GM12878 (cell line): ENCODE data around the gene BCAP31. TPM values are rescaled to one million over a fixed set of nuclear protein-coding genes. Genes with fewer than 3 reads are reported as not detected.

Source experiments
- ATAC-seq: fragments of 200-7000 bp; cut with Tn5 transposase; 3 replicates; pipeline ENCODE4 v1.9.1; 2020; ENCODE audit warnings: mild to moderate bottlenecking, moderate library complexity
- BruUV-seq: library from RNA; stranded (reverse); fragments of 400-500 nt; replicated peaks from 2 replicates; lab custom pipeline; 2021; lab: Mats Ljungman, UMichigan
- CTCF ChIA-PET: fragments of 300-600 bp; sonication (Branson Sonifier 250); formaldehyde crosslinking; extraction: SDS; loops from one replicate; lab custom pipeline; 2021; ENCODE audit warnings: inconsistent platforms; lab: Yijun Ruan, JAX
- POLR2A ChIA-PET: fragments of 350-600 bp; formaldehyde crosslinking; extraction: SDS; loops from one replicate; lab custom pipeline; 2021; ENCODE audit warnings: inconsistent platforms; lab: Charles Lee
- RAD21 ChIA-PET: fragments of 300-600 bp; sonication (Branson Sonifier 250); formaldehyde crosslinking; loops from one replicate; lab custom pipeline; 2023; ENCODE audit warnings: antibody characterized with exemption; ENCODE audit not compliant: unreplicated experiment; lab: Charles Lee
- SMC1A ChIA-PET: fragments of 300-600 bp; sonication (Branson Sonifier 250); formaldehyde crosslinking; loops from one replicate; lab custom pipeline; 2023; ENCODE audit not compliant: unreplicated experiment, uncharacterized antibody; lab: Charles Lee
- DNase-seq: peaks from one replicate; pipeline ENCODE4 v3.0.0-alpha.2; 2011; ENCODE audit warnings: low read depth, low spot score
- FAIRE-seq: peaks from 3 replicates; lab custom pipeline; 2011; peaks lifted over from hg19 to GRCh38; lab: Jason Lieb, UNC
- H2AFZ ChIP-seq: 2 replicates; pipeline ENCODE4 v1.6.0; 2011; ENCODE audit warnings: low read depth, low read length, control low read depth; ENCODE audit not compliant: control insufficient read depth
- H3K27ac ChIP-seq: 2 replicates; pipeline ENCODE4 v1.5.1; 2011; ENCODE audit warnings: control low read depth; ENCODE audit not compliant: control insufficient read depth, insufficient read depth
- H3K27me3 ChIP-seq, 2 experiments: replicated peaks in 1 of 2; 2 replicates each; pipeline versions ENCODE4 v1.6.0 to v1.6.1; 2011; ENCODE audit warnings: low read length in 1 of 2; ENCODE audit not compliant: control insufficient read depth in 2 of 2, insufficient read depth in 2 of 2
- H3K36me3 ChIP-seq, 2 experiments: 2 replicates each; pipeline ENCODE4 v1.5.1; 2011; ENCODE audit warnings: low read length in 1 of 2; ENCODE audit not compliant: control insufficient read depth in 2 of 2, insufficient read depth in 2 of 2
- H3K4me1 ChIP-seq: 2 replicates; pipeline ENCODE4 v1.6.1; 2011; ENCODE audit warnings: mild to moderate bottlenecking, low read length, moderate library complexity, mixed read lengths; ENCODE audit not compliant: control insufficient read depth, insufficient read depth
- H3K4me2 ChIP-seq: 2 replicates; pipeline ENCODE4 v1.6.0; 2011; ENCODE audit warnings: control low read depth; ENCODE audit not compliant: control insufficient read depth, insufficient read depth
- H3K4me3 ChIP-seq: fragments of 200-600 bp; sonication (generic); 2 replicates; pipeline ENCODE4 v1.5.1; 2016
- H3K79me2 ChIP-seq: 2 replicates; pipeline ENCODE4 v1.6.0; 2011; ENCODE audit warnings: low read length; ENCODE audit not compliant: control insufficient read depth, insufficient read depth
- H3K9ac ChIP-seq: 2 replicates; pipeline ENCODE4 v1.8.0; 2011; ENCODE audit warnings: low read length, control low read depth, mixed read lengths; ENCODE audit not compliant: control insufficient read depth, insufficient read depth
- H3K9me3 ChIP-seq: replicated peaks from 3 replicates; pipeline ENCODE4 v1.5.1; 2011; ENCODE audit warnings: mild to moderate bottlenecking, low read length; ENCODE audit not compliant: control insufficient read depth, insufficient read depth
- H4K20me1 ChIP-seq: 2 replicates; pipeline ENCODE4 v1.6.0; 2011; ENCODE audit not compliant: control insufficient read depth, insufficient read depth
- EP300 ChIP-seq, 2 experiments: fragments of 150-350 bp in 1 of 2; IDR thresholded peaks; 2 replicates each; pipeline ENCODE4 v1.6.1; 2011 to 2012; ENCODE audit warnings: low read depth in 2 of 2, low read length in 2 of 2, borderline replicate concordance in 1 of 2, improper control_type of control experiment in 1 of 2, inconsistent platforms in 1 of 2; ENCODE audit not compliant: control insufficient read depth in 1 of 2
- KLF5 ChIP-seq: fragments of 450-650 bp; IDR thresholded peaks from 2 replicates; pipeline ENCODE4 v1.6.1; 2014; ENCODE audit warnings: mild to moderate bottlenecking; ENCODE audit not compliant: partially characterized antibody
- MEF2B ChIP-seq: fragments of 450-650 bp; IDR thresholded peaks from 2 replicates; pipeline ENCODE4 v1.6.1; 2018; ENCODE audit warnings: mild to moderate bottlenecking, moderate library complexity; ENCODE audit not compliant: partially characterized antibody, poor library complexity, severe bottlenecking
- NFYB ChIP-seq: IDR thresholded peaks from 2 replicates; pipeline ENCODE4 v1.6.1; 2011; ENCODE audit warnings: low read depth, mild to moderate bottlenecking, low read length, improper control_type of control experiment, moderate library complexity; ENCODE audit not compliant: insufficient read depth
- PBX3 ChIP-seq: IDR thresholded peaks from 2 replicates; pipeline ENCODE4 v1.6.1; 2011; ENCODE audit warnings: mild to moderate bottlenecking, low read depth, low read length, moderate library complexity; ENCODE audit not compliant: insufficient replicate concordance
- POLR2AphosphoS5 ChIP-seq: IDR thresholded peaks from 2 replicates; pipeline ENCODE4 v1.6.1; 2011; ENCODE audit warnings: mild to moderate bottlenecking, low read length, inconsistent platforms
- RAD51 ChIP-seq: fragments of 450-650 bp; IDR thresholded peaks from 2 replicates; pipeline ENCODE4 v1.6.1; 2016; ENCODE audit warnings: moderate library complexity, mild to moderate bottlenecking, inconsistent platforms
- RB1 ChIP-seq: fragments of 450-650 bp; formaldehyde crosslinking; IDR thresholded peaks from 2 replicates; pipeline ENCODE4 v1.6.1; 2017; ENCODE audit warnings: mild to moderate bottlenecking, borderline replicate concordance
- SIX5 ChIP-seq: IDR thresholded peaks from 2 replicates; pipeline ENCODE4 v1.6.1; 2011; ENCODE audit warnings: mild to moderate bottlenecking, low read depth, low read length, moderate library complexity; ENCODE audit not compliant: severe bottlenecking
- STAT3 ChIP-seq: IDR thresholded peaks from 2 replicates; pipeline ENCODE4 v1.6.1; 2011; ENCODE audit warnings: low read depth, low read length, improper control_type of control experiment
- ZBTB33 ChIP-seq: fragments of 450-650 bp; IDR thresholded peaks from 2 replicates; pipeline ENCODE4 v1.6.1; 2017; ENCODE audit warnings: mild to moderate bottlenecking
- ZNF622 ChIP-seq: fragments of 450-650 bp; IDR thresholded peaks from 2 replicates; pipeline ENCODE4 v1.6.1; 2017; ENCODE audit warnings: mild to moderate bottlenecking, inconsistent platforms
- WGBS: methylation state at CpG from one replicate; pipeline ENCODE4 v1.1.6; 2016; ENCODE audit warnings: low lambda C conversion rate; ENCODE audit not compliant: insufficient replicate concordance, insufficient coverage; ENCODE audit errors: missing lambda C conversion rate; 5-methylcytosine and 5-hydroxymethylcytosine counted together
- in situ Hi-C: fragments of 300-500 bp; cut with MboI; formaldehyde crosslinking; loops from 9 replicates; pipeline ENCODE4 v1.14.3; 2018; ENCODE audit warnings: mixed read lengths
- intact Hi-C: fragments of 100-400 bp; cut with micrococcal nuclease; formaldehyde crosslinking; loops from one replicate; pipeline ENCODE4 v1.14.2; 2022; ENCODE audit not compliant: unreplicated experiment
- polyA plus RNA-seq, 11 experiments: library from polyadenylated mRNA; depleted of rRNA in 4 of 11; unstranded in 6 of 11; stranded (reverse) in 5 of 11; fragments of >200 nt; fragmentation: Nextera tagmentation in 4 of 11; fragmentation: Illumina TruSeq in 1 of 11; extraction: Ambion mirVana in 4 of 11; extraction: Trizol in 1 of 11; gene quantifications; 1 replicate in 1 of 11; 2 replicates in 10 of 11; pipeline versions ENCODE4 v1.2.1 to v1.2.3, GENCODE V29; 2011 to 2016; ENCODE audit warnings: inconsistent platforms in 2 of 11, missing spikeins in 2 of 11, low read depth in 1 of 11
- total RNA-seq, 4 experiments: library from RNA; depleted of rRNA in 3 of 4; stranded (reverse); fragments of >200 nt in 3 of 4; fragmentation: Illumina TruSeq in 1 of 4; extraction: Trizol in 1 of 4; gene quantifications; 2 replicates each; pipeline versions ENCODE4 v1.2.1 to v1.2.3, GENCODE V29; 2013 to 2021

The BCAP31 gene
- total and polyA plus RNA-seq, 10 of the 15 experiments (the other 5 are each of a cell fraction or from before 2014, with no cell fraction given), result 63.1 to 246 (median 95.6) TPM

GRCh38 chrX:153738056-153738605 is 13.9 kb upstream of the BCAP31 start:
- POLR2A ChIA-PET, result no interaction called here

More at GRCh38 chrX:153738056-153738605, 13.9 kb upstream of the BCAP31 start:
- H3K9ac ChIP-seq, result no peak overlapping the region
- no peaks in the 10 kb centered on the region; the same call in 2 of the 3 replicates for H3K9me3 ChIP-seq
- intact Hi-C loops (no loop called here), in situ Hi-C loops (loop anchor here (10.0 kb wide), 2 partner anchors 47 to 63 kb away; partner anchors contain the start of genes PNCK and SRPK3)
- no peaks in the 10 kb centered on the region for H3K4me1 ChIP-seq
- WGBS, result 87% methylated on average over 26 of the region's 27 CpGs
- H3K36me3 ChIP-seq, result no peaks in the 10 kb centered on the region
- no peak overlapping the region for H3K27ac ChIP-seq
- H3K4me2 ChIP-seq, result no peak overlapping the region
- DNase-seq (no peak), ATAC-seq (no peak)
- no peaks in the 10 kb centered on the region for H4K20me1 ChIP-seq
- no peak overlapping the region for H2AFZ ChIP-seq
- H3K4me3 ChIP-seq, result no peak overlapping the region
- H3K79me2 ChIP-seq, result no peaks in the 10 kb centered on the region
- CTCF ChIA-PET, result no interaction called here
- SMC1A ChIA-PET, result no interaction called here
- no peaks in the 10 kb centered on the region for H3K27me3 ChIP-seq
- RAD21 ChIA-PET, result no interaction called here
- TF ChIP-seq STAT3 (no peak), ZBTB33 (no peak), KLF5 (no peak), PBX3 (no peak), EP300 (IDR thresholded peaks at IDR 0.05; ENCODE audit: borderline replicate concordance in 1 of 2, control insufficient read depth in 1 of 2, low read depth in 2 of 2, low read length in 2 of 2) (no peak), POLR2AphosphoS5 (no peak), ZNF622 (no peak), SIX5 (no peak), MEF2B (no peak), NFYB (no peak), RB1 (no peak), RAD51 (no peak)
- TF ChIP-seq, all 136 proteins: peak for 0
- no peak for FAIRE-seq
- no TSS peak for BruUV-seq
